Suprapubic skin (tissue), 4 donors: Measurements from ENCODE around the gene PRPF40B.

ENCODE experiments used
- CTCF ChIP-seq, 2 donors: fragments of 200-600 bp in 1 of 2; fragments of 450-650 bp in 1 of 2; sonication (generic) in 1 of 2; IDR thresholded peaks; one replicate each; pipeline ENCODE4 v1.5.1; 2016 to 2019; ENCODE audit warnings: antibody characterized with exemption in 2 of 2, mild to moderate bottlenecking in 1 of 2, moderate library complexity in 1 of 2
- POLR2A ChIP-seq, 2 donors: fragments of 450-650 bp; IDR thresholded peaks; one replicate each; pipeline ENCODE4 v1.6.1; 2017; ENCODE audit warnings: antibody characterized with exemption in 2 of 2, mild to moderate bottlenecking in 2 of 2, moderate library complexity in 2 of 2
- POLR2AphosphoS5 ChIP-seq, 3 donors: sonication (generic); formaldehyde crosslinking; IDR thresholded peaks; one replicate each; pipeline ENCODE4 v1.6.1; 2017; ENCODE audit warnings: antibody characterized with exemption in 3 of 3

GRCh38 chr12:49641748-49642369 is 18.5 kb downstream of the PRPF40B start:
- TF ChIP-seq CTCF (IDR thresholded peaks at IDR 0.05): no peak
- no peak for TF ChIP-seq POLR2AphosphoS5 (IDR thresholded peaks at IDR 0.05)
- TF ChIP-seq POLR2A (IDR thresholded peaks at IDR 0.05): no peak
